RWPE2 (cell line): ENCODE data around the gene SFXN4.

Source experiments
- ATAC-seq: fragments of 200-7000 bp; cut with Tn5 transposase; 3 replicates; pipeline ENCODE4 v1.9.1; 2021; ENCODE audit warnings: low read depth
- DNase-seq: peaks from one replicate; pipeline ENCODE4 v3.0.0-alpha.2; 2020; ENCODE audit warnings: low spot score
- H3K27ac ChIP-seq: fragments of 450-650 bp; 2 replicates; pipeline ENCODE4 v1.5.1; 2017; ENCODE audit warnings: mild to moderate bottlenecking; ENCODE audit not compliant: poor library complexity, severe bottlenecking
- H3K27me3 ChIP-seq: fragments of 250-450 bp; sonication (Bioruptor Pico); 2 replicates; pipeline ENCODE4 v1.5.1; 2021; ENCODE audit warnings: mild to moderate bottlenecking, moderate library complexity; ENCODE audit not compliant: insufficient read depth, poor library complexity, severe bottlenecking
- H3K36me3 ChIP-seq: fragments of 250-450 bp; sonication (Bioruptor Pico); 2 replicates; pipeline ENCODE4 v1.5.1; 2020; ENCODE audit warnings: low read depth, mild to moderate bottlenecking, moderate library complexity
- H3K4me1 ChIP-seq: fragments of 250-450 bp; sonication (Bioruptor Pico); 2 replicates; pipeline ENCODE4 v1.5.1; 2021; ENCODE audit warnings: mild to moderate bottlenecking, moderate library complexity; ENCODE audit not compliant: insufficient read depth, poor library complexity, severe bottlenecking
- H3K4me3 ChIP-seq: fragments of 250-450 bp; sonication (Bioruptor Pico); 2 replicates; pipeline ENCODE4 v1.5.1; 2021; ENCODE audit warnings: mild to moderate bottlenecking, moderate library complexity; ENCODE audit not compliant: severe bottlenecking
- H3K9me3 ChIP-seq: fragments of 250-450 bp; sonication (Bioruptor Pico); 2 replicates; pipeline ENCODE4 v1.5.1; 2021; ENCODE audit warnings: mild to moderate bottlenecking, moderate library complexity; ENCODE audit not compliant: severe bottlenecking
- CTCF ChIP-seq: fragments of 450-650 bp; IDR thresholded peaks from one replicate; pipeline ENCODE4 v1.5.1; 2017; ENCODE audit warnings: mild to moderate bottlenecking, moderate library complexity; ENCODE audit not compliant: poor library complexity, severe bottlenecking

Gene SFXN4

GRCh38 chr10:119178372-119179119 is 13.0 kb upstream of the SFXN4 start, which contains the start of gene PRDX3:
Gene PRDX3, minus strand, starts transcription at chr10:119178812. Its CDS starts 22 bp downstream, at chr10:119178790.
- H3K27ac ChIP-seq: peak within 1 kb of the TSS; percentile 61
- H3K27me3 ChIP-seq: no peaks in the 10 kb centered on the region
- H3K4me1 ChIP-seq: peaks cover 6% of the 10 kb centered on the region
- peak; percentile 91 for DNase-seq
- no peaks in the 10 kb centered on the region for H3K9me3 ChIP-seq
- H3K36me3 ChIP-seq: peaks cover 33% of the 10 kb centered on the region
- ATAC-seq: peak; percentile 97
- H3K4me3 ChIP-seq: peak within 1 kb of the TSS; percentile 100
- TF ChIP-seq CTCF: no peak

GRCh38 chr10:119177708-119178371 is 12.3 kb upstream of the SFXN4 start:
- no peaks in the 10 kb centered on the region for H3K9me3 ChIP-seq
- H3K4me1 ChIP-seq: peaks cover 6% of the 10 kb centered on the region
- ATAC-seq: peak; percentile 24; the same call in 1 of the 3 replicates
- peak overlapping the region; percentile 61 for H3K27ac ChIP-seq
- peaks cover 40% of the 10 kb centered on the region for H3K36me3 ChIP-seq
- no peak for DNase-seq
- peak overlapping the region; percentile 100 for H3K4me3 ChIP-seq
- TF ChIP-seq CTCF: no peak
- no peaks in the 10 kb centered on the region for H3K27me3 ChIP-seq

GRCh38 chr10:119176166-119176565 is 10.7 kb upstream of the SFXN4 start:
- Histone ChIP-seq H3K36me3 (peaks cover 57% of the 10 kb centered on the region), H3K4me1 (peaks cover 6% of the 10 kb centered on the region), H3K4me3 (no peak overlapping the region), H3K27me3 (no peaks in the 10 kb centered on the region), H3K9me3 (no peaks in the 10 kb centered on the region), H3K27ac (no peak overlapping the region)
- DNase-seq: no peak
- no peak for ATAC-seq
- TF ChIP-seq CTCF: no peak

GRCh38 chr10:119174109-119174508 is 8.6 kb upstream of the SFXN4 start:
- H3K4me1 ChIP-seq: peaks cover 5% of the 10 kb centered on the region
- H3K4me3 ChIP-seq: no peak overlapping the region
- ATAC-seq (no peak), DNase-seq (no peak)
- H3K27me3 ChIP-seq: no peaks in the 10 kb centered on the region
- H3K27ac ChIP-seq: no peak overlapping the region
- peaks cover 75% of the 10 kb centered on the region for H3K36me3 ChIP-seq
- H3K9me3 ChIP-seq: no peaks in the 10 kb centered on the region
- no peak for TF ChIP-seq CTCF
